ENCODE data around the gene MINK1.
A peak's percentile ranks its signal among the peaks of the same experiment; 100 is the strongest.

The MINK1 gene

GRCh38 chr17:4937553-4937952 is 104.4 kb downstream of the MINK1 start:
- DNase-seq = no peak

- no peak for DNase-seq
These were observed 104.9 kb downstream of the MINK1 start for GRCh38 chr17:4938069-4938491.

- no peak for DNase-seq
These were observed 105.8 kb downstream of the MINK1 start for GRCh38 chr17:4938688-4939545.

- peak; percentile 59 for DNase-seq
These were observed 106.3 kb downstream of the MINK1 start for GRCh38 chr17:4939546-4939795.

GRCh38 chr17:4939796-4940554 is 106.8 kb downstream of the MINK1 start, which contains the start of the genes RNF167 and SLC25A11:
RNF167 (plus strand) TSS chr17:4940268; CDS start chr17:4940910, 642 bp downstream.
SLC25A11 (minus strand) TSS chr17:4940046; CDS start chr17:4939910, 136 bp downstream.
- peak; percentile 97 for DNase-seq

- no peak for DNase-seq
These were observed 107.6 kb downstream of the MINK1 start for GRCh38 chr17:4940555-4941318.

- DNase-seq = no peak
These were observed 108.1 kb downstream of the MINK1 start for GRCh38 chr17:4941319-4941610.

- no peak for DNase-seq
These were observed 109.8 kb downstream of the MINK1 start for GRCh38 chr17:4942760-4943508.

GRCh38 chr17:4944163-4944553 is 111.0 kb downstream of the MINK1 start:
- DNase-seq = no peak

GRCh38 chr17:4944554-4945175 is 111.5 kb downstream of the MINK1 start:
- no peak for DNase-seq

- no peak for DNase-seq
These were observed 112.2 kb downstream of the MINK1 start for GRCh38 chr17:4945176-4945943.

GRCh38 chr17:4945944-4946280 is 112.8 kb downstream of the MINK1 start:
- no peak for DNase-seq

GRCh38 chr17:4946312-4946976 is 113.3 kb downstream of the MINK1 start:
- no peak for DNase-seq

- DNase-seq = no peak
These were observed 113.9 kb downstream of the MINK1 start for GRCh38 chr17:4947010-4947410.

Data from right forelimb (tissue), 1 donor.